CD1c-positive myeloid dendritic cell (primary cell): Measurements from ENCODE around the gene VAV2.
A peak's percentile ranks its signal among the peaks of the same experiment; 100 is the strongest.

Experiments
- DNase-seq: peaks from one replicate; pipeline ENCODE4 v3.0.0-alpha.2; 2016; ENCODE audit errors: extremely low spot score

Gene VAV2

DNA sequence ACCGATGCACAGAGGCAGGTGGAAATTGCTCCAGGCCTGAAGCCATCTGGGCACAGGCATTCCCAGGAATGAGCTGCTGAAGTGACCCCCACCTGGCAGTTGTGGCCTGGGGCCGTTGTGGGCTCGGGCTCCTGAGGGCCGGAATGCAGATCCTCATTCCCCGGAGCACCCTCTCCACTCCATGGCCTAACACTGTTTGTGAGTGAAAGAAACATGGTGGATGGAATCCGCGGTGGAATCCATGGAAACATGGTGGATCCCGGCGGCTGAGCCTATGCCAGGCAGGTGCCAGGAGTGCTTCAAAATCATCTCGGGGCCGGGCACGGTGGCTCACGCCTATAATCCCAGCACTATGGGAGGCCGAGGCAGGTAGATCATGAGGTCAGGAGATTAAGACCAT is 250.4 kb downstream of the VAV2 start:
- DNase-seq, result no peak

GRCh38 chr9:133740911-133741310 is 251.2 kb downstream of the VAV2 start:
- DNase-seq, result peak; percentile 25

- no peak for DNase-seq
Observed at GRCh38 chr9:133739408-133740280, 252.5 kb downstream of the VAV2 start.

DNA sequence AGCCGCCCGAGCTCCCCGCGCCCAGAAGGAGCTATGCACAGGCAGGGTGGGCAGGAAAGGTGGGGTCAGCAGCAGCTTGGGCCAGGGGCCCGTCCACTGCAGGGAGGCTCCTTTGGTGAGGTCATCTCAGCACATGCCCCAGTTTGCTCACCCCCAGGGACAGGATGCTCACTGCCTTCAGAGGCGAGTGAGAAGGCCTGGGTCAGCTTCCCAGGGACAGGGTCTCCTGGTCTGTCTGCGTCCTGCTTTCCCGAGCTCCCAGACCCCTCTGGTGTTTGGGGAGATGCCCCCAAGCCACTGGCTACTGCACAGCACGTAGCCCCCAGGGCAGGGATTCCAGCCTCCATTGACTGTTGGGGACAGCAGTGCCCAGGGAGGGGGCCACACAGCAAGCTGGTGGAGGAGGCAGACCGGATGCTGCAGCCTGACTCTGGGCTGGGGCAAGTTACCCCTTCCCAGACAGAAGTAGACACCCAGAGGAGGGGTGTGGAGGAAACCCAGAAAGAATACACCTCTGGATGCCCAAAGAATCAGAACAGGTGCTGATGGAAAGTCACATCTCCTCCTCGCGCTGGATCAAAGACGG is 253.4 kb downstream of the VAV2 start:
- no peak for DNase-seq

GRCh38 chr9:133737774-133738639 is 254.1 kb downstream of the VAV2 start, which contains the start of gene SARDH:
Gene SARDH (minus strand): TSS chr9:133738352. CDS start chr9:133734173, 4,179 bp downstream.
- DNase-seq, result peak; percentile 85

DNA sequence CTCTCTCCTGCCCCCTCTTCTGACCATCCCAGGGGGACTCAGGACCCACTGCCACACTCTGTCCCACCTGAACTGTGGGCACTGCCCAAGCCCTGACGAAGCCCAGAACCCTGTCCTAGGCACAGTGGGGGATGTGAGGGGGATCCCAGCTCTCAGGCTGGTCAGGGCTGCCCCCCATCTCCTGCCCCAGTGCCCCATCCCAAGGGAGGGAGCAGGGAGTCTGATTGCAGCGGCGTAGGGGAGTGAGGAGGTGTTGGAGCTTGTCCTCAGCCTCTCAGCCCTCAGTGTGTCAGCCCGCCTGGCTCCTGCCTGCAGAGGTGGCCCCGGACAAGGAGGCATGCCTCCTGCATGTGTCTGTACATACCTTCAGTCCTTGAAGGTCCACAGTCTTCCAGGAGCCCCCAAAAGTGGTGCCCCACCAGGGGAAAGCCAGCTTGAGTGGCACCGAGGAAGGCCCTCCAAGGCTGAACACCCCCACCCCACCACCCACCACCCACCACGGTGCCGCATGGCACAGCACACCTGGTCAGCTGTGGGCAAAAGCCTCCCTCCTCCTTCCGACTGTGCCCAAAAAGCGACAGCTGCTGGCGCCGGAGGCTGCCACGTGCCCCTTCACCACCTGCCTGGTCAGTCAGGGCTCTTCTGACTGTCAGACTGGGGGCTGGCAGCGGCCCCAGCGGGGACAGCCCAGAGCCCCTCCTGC is 254.9 kb downstream of the VAV2 start:
- no peak for DNase-seq

GRCh38 chr9:133735931-133736330 is 256.2 kb downstream of the VAV2 start:
- peak; percentile 24 for DNase-seq

DNA sequence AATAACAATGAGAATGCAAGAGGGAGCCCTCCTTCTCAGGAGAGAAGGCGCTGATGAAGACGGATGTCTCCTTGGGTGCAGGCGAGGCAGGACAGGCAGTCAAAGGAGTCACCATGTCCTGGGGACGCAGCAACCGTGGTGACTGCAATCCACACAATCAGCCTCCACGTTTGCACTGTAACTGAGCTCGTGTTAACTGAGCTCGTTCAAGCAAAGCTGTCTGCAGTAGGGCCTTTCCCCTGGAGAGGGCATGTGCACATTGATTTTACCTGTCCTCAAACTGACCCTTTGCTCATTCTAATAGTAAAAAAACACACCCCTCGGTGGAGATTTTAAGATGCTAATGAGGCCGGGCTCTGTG is 256.7 kb downstream of the VAV2 start:
- no peak for DNase-seq

GRCh38 chr9:133734590-133735414 is 257.3 kb downstream of the VAV2 start:
- DNase-seq, result no peak

- DNase-seq, result no peak
Observed at GRCh38 chr9:133733796-133734533, 258.2 kb downstream of the VAV2 start.

GRCh38 chr9:133733421-133733795 is 258.7 kb downstream of the VAV2 start:
- DNase-seq, result no peak

DNA sequence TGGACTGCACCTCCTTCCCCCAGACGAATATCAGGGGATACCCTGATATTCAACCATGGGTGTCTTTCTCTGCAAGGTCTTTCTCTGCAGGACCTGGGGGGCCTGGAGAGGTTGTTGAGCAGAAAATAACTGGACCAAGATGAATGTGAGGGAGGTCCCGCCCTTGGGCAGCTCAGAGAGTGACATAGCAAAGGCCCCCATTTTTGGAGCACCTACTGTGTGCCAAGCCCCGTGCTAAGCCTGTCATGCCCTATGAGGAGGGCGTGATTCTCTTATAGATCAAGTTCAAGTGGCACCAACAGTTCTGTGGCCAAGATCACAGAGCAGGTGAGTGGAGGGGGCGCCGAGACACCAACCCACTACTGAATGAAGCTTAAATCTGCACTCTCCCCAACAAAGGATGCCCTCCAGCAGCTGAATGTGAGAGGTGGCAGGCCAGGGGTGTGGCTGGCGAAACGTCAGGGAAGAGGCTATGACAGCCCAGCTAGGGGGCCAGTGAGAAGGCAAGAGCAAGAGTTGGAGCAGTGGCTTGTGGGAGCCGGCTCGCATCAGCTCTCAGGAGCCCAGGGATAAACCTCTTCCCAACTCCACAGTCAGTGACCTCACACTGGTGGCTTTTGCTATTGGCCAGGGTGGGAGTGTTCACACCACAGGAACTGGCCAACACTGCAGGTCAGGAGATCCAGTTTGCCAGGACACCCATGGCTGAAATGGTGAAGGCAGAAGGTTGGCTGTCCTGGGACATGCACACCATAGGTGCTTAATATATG is 259.3 kb downstream of the VAV2 start:
- DNase-seq, result no peak

DNA sequence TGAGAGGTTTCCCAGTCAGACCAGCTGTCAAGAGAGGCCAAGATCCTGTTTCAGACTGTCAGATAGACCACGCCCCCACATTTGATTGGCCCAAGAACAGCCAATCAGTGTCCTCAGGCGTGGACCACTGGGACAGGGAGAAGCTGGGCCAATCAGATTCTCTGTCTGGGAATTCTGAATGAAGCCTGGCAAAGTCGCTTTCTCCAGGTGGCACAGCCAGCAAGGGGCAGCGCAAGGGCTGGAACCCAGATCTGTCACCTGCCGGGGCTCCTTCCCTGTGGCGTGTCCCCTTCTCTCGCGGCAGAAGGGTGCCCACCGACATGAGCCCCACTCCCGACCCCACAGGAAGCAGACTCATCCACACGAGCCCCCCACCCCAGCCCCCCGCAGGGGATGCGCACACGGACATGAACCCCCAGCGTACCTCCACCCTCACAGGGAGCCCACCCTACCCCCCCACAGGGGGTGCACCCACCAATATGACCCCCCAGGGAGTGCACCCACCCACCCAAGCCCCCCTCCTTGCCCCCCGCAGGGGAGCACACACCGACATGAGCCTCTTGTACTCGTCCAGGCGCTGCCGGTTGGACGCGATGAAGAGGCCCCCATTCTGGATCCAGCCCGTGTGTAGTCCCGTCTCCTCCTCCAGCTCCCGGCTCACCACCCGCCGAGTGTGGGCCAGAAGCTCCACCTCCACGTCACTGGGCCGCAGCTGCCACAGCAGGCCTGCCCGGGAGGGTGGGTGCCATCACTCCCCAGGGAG is 260.1 kb downstream of the VAV2 start:
- DNase-seq, result peak; percentile 20

- DNase-seq, result no peak
Observed at GRCh38 chr9:133730994-133731715, 261.0 kb downstream of the VAV2 start.

- no peak for DNase-seq
Observed at GRCh38 chr9:133729617-133730281, 262.4 kb downstream of the VAV2 start.

GRCh38 chr9:133728856-133729616 is 263.1 kb downstream of the VAV2 start:
- no peak for DNase-seq
